H9 (cell line): ENCODE data around the gene CTRB2. TPM values are rescaled to one million over a fixed set of nuclear protein-coding genes. Genes with fewer than 3 reads are reported as not detected.
A peak's percentile ranks its signal among the peaks of the same experiment; 100 is the strongest.

Experiments
- DNase-seq: peaks from one replicate; pipeline ENCODE4 v3.0.0-alpha.2; 2017
- H2AFZ ChIP-seq: one replicate; pipeline ENCODE4 v1.6.1; 2013; ENCODE audit warnings: mild to moderate bottlenecking, low read length, control low read depth, moderate library complexity
- H2AK5ac ChIP-seq: 2 replicates; pipeline ENCODE4 v1.6.1; 2013; ENCODE audit warnings: low read length, control low read depth, mixed read lengths; ENCODE audit not compliant: insufficient read length
- H2BK120ac ChIP-seq: one replicate; pipeline ENCODE4 v1.6.1; 2013; ENCODE audit warnings: low read depth, mild to moderate bottlenecking, low read length, control low read depth, inconsistent platforms; ENCODE audit not compliant: poor library complexity, severe bottlenecking
- H2BK12ac ChIP-seq: 2 replicates; pipeline ENCODE4 v1.6.1; 2013; ENCODE audit warnings: low read length, control low read depth, mixed read lengths, low read depth; ENCODE audit not compliant: insufficient read length
- H2BK15ac ChIP-seq: 2 replicates; pipeline ENCODE4 v1.6.1; 2013; ENCODE audit warnings: low read depth, low read length, control low read depth
- H2BK20ac ChIP-seq: one replicate; pipeline ENCODE4 v1.6.1; 2013; ENCODE audit warnings: low read depth, mild to moderate bottlenecking, low read length, control low read depth, inconsistent platforms; ENCODE audit not compliant: poor library complexity, severe bottlenecking
- H2BK5ac ChIP-seq: 2 replicates; pipeline ENCODE4 v1.6.1; 2013; ENCODE audit warnings: low read length, control low read depth, mixed read lengths; ENCODE audit not compliant: insufficient read length
- H3K14ac ChIP-seq: 2 replicates; pipeline ENCODE4 v1.6.1; 2013; ENCODE audit warnings: low read length, control low read depth; ENCODE audit not compliant: insufficient read depth
- H3K18ac ChIP-seq: 2 replicates; pipeline ENCODE4 v1.6.1; 2013; ENCODE audit warnings: low read depth, mild to moderate bottlenecking, mixed read lengths, low read length, control low read depth; ENCODE audit not compliant: insufficient read length
- H3K23ac ChIP-seq: 2 replicates; pipeline ENCODE4 v1.6.1; 2013; ENCODE audit warnings: low read length, control low read depth, mixed read lengths, low read depth; ENCODE audit not compliant: insufficient read length
- H3K23me2 ChIP-seq: 2 replicates; pipeline ENCODE4 v1.6.1; 2013; ENCODE audit warnings: low read depth, mild to moderate bottlenecking, mixed read lengths, low read length, control low read depth; ENCODE audit not compliant: insufficient read length, poor library complexity, severe bottlenecking
- H3K27ac ChIP-seq: 2 replicates; pipeline ENCODE4 v1.5.1; 2013; ENCODE audit warnings: low read length, control low read depth, mixed read lengths, low read depth; ENCODE audit not compliant: insufficient read length
- H3K27me3 ChIP-seq: 2 replicates; pipeline ENCODE4 v1.6.1; 2013; ENCODE audit warnings: low read length, control low read depth, inconsistent platforms; ENCODE audit not compliant: insufficient read depth
- H3K4ac ChIP-seq: 2 replicates; pipeline ENCODE4 v1.6.1; 2013; ENCODE audit warnings: low read depth, mild to moderate bottlenecking, control low read depth, inconsistent platforms, low read length, moderate library complexity
- H3K4me1 ChIP-seq: 2 replicates; pipeline ENCODE4 v1.6.1; 2013; ENCODE audit warnings: low read length, control low read depth, inconsistent platforms; ENCODE audit not compliant: insufficient read depth
- H3K4me2 ChIP-seq: 2 replicates; pipeline ENCODE4 v1.6.1; 2013; ENCODE audit warnings: low read length, control low read depth, mixed read lengths; ENCODE audit not compliant: insufficient read length, insufficient read depth
- H3K56ac ChIP-seq: 2 replicates; pipeline ENCODE4 v1.6.1; 2013; ENCODE audit warnings: low read depth, mild to moderate bottlenecking, mixed read lengths, low read length, control low read depth; ENCODE audit not compliant: insufficient read length
- H3K79me1 ChIP-seq: 2 replicates; pipeline ENCODE4 v1.6.1; 2013; ENCODE audit warnings: low read depth, mild to moderate bottlenecking, moderate library complexity, low read length, control low read depth, inconsistent platforms; ENCODE audit not compliant: insufficient read depth, poor library complexity, severe bottlenecking
- H3K79me2 ChIP-seq: 2 replicates; pipeline ENCODE4 v1.6.1; 2013; ENCODE audit warnings: low read length, control low read depth, inconsistent platforms; ENCODE audit not compliant: insufficient read depth
- H3K9ac ChIP-seq: 2 replicates; pipeline ENCODE4 v1.6.1; 2013; ENCODE audit warnings: low read length, control low read depth, mixed read lengths; ENCODE audit not compliant: insufficient read length; ENCODE audit errors: extremely low read depth
- H3K9me3 ChIP-seq: one replicate; pipeline ENCODE4 v1.6.1; 2013; ENCODE audit warnings: low read depth, low read length, inconsistent platforms; ENCODE audit not compliant: control insufficient read depth
- H3T11ph ChIP-seq: one replicate; pipeline ENCODE4 v1.6.1; 2013; ENCODE audit warnings: mild to moderate bottlenecking, low read length, control low read depth, inconsistent platforms
- H4K20me1 ChIP-seq: one replicate; pipeline ENCODE4 v1.6.1; 2013; ENCODE audit not compliant: control insufficient read depth, insufficient read length, insufficient read depth
- H4K5ac ChIP-seq: 2 replicates; pipeline ENCODE4 v1.6.1; 2013; ENCODE audit warnings: low read depth, mild to moderate bottlenecking, mixed read lengths, low read length, control low read depth; ENCODE audit not compliant: insufficient read length
- H4K8ac ChIP-seq: replicated peaks from 2 replicates; pipeline ENCODE4 v1.6.1; 2013; ENCODE audit warnings: low read length, control low read depth, mixed read lengths, low read depth; ENCODE audit not compliant: insufficient read length
- H4K91ac ChIP-seq: 2 replicates; pipeline ENCODE4 v1.6.1; 2013; ENCODE audit warnings: low read depth, mild to moderate bottlenecking, moderate library complexity, mixed read lengths, low read length, control low read depth; ENCODE audit not compliant: insufficient read length
- H3K27ac Mint-ChIP-seq, 3 experiments: 2 replicates in 2 of 3; 3 replicates in 1 of 3; pipeline ENCODE4 v1.8.0; 2020 to 2021; ENCODE audit warnings: mixed read lengths in 3 of 3, mild to moderate bottlenecking in 1 of 3, moderate library complexity in 1 of 3
- H3K27me3 Mint-ChIP-seq: 2 replicates; pipeline ENCODE4 v1.8.0; 2021; ENCODE audit warnings: low read depth, mild to moderate bottlenecking, moderate library complexity, mixed read lengths
- H3K36me3 Mint-ChIP-seq, 3 experiments: 2 replicates in 2 of 3; 3 replicates in 1 of 3; pipeline ENCODE4 v1.8.0; 2020 to 2021; ENCODE audit warnings: low read depth in 3 of 3, mixed read lengths in 3 of 3; ENCODE audit not compliant: insufficient read depth in 1 of 3
- H3K4me1 Mint-ChIP-seq, 2 experiments: 2 replicates each; pipeline ENCODE4 v1.8.0; 2020; ENCODE audit warnings: mixed read lengths in 2 of 2
- H3K4me3 Mint-ChIP-seq, 2 experiments: 2 replicates in 1 of 2; 3 replicates in 1 of 2; pipeline ENCODE4 v1.8.0; 2020 to 2021; ENCODE audit warnings: mild to moderate bottlenecking in 2 of 2, mixed read lengths in 2 of 2, moderate library complexity in 1 of 2
- H3K9me3 Mint-ChIP-seq, 2 experiments: 2 replicates in 1 of 2; 3 replicates in 1 of 2; pipeline ENCODE4 v1.8.0; 2020; ENCODE audit warnings: mild to moderate bottlenecking in 2 of 2, mixed read lengths in 2 of 2, moderate library complexity in 1 of 2
- WGBS: extraction: QIAGEN DNeasy Blood & Tissue Kit; methylation state at CpG from one replicate; pipeline ENCODE4 v1.1.7; 2013; ENCODE audit warnings: missing lambda C conversion rate, low lambda C conversion rate, mixed read lengths; ENCODE audit not compliant: insufficient read length; ENCODE audit errors: extremely low coverage; 5-methylcytosine and 5-hydroxymethylcytosine counted together
- long read RNA-seq: library from polyadenylated mRNA; unstranded; transcript quantifications from one replicate; pipeline ENCODE4 v2.0.0, GENCODE V29; 2020
- total RNA-seq: library from RNA; stranded (reverse); gene quantifications from 2 replicates; pipeline ENCODE4 v1.2.1, GENCODE V29; 2021
- TF ChIP-seq, protein P1 (sequence below): fragments of 200-600 bp; sonication (generic); conservative IDR thresholded peaks from 3 replicates; pipeline ENCODE4 v1.8.0; 2021; ENCODE audit warnings: antibody characterized with exemption, mild to moderate bottlenecking

Gene CTRB2
- not detected in 2 replicates for total RNA-seq
- long read RNA-seq: 0 reads

GRCh38 chr16:75206749-75207451 is at the start of gene CTRB2:
TSS of gene CTRB2 (minus strand) at chr16:75207161. CDS start at chr16:75207141, 20 bp downstream.
- H3K36me3 Mint-ChIP-seq: no peaks in the 10 kb centered on the region

More at GRCh38 chr16:75206749-75207451, at the start of gene CTRB2:
- Histone ChIP-seq H3K23me2 (no peaks in the 10 kb centered on the region), H3K18ac (no peak within 1 kb of the TSS), H3K4me1 (no peaks in the 10 kb centered on the region), H4K20me1 (no peaks in the 10 kb centered on the region), H2BK5ac (no peak within 1 kb of the TSS), H2BK15ac (no peak within 1 kb of the TSS), H3K9ac (no peak within 1 kb of the TSS), H3K27me3 (no peaks in the 10 kb centered on the region), H3K56ac (no peak within 1 kb of the TSS), H2BK20ac (no peak within 1 kb of the TSS), H2AFZ (no peak within 1 kb of the TSS), H3K27ac (no peak within 1 kb of the TSS), H3K79me2 (no peaks in the 10 kb centered on the region), H4K5ac (no peak within 1 kb of the TSS), H2BK120ac (no peak within 1 kb of the TSS), H3K79me1 (no peaks in the 10 kb centered on the region), H3K23ac (no peak within 1 kb of the TSS), H2BK12ac (no peak within 1 kb of the TSS), H3K4me2 (no peak within 1 kb of the TSS), H4K91ac (no peak within 1 kb of the TSS), H3T11ph (no peak within 1 kb of the TSS), H2AK5ac (no peak within 1 kb of the TSS), H4K8ac (no peak within 1 kb of the TSS), H3K9me3 (no peaks in the 10 kb centered on the region), H3K4ac (no peak within 1 kb of the TSS), H3K14ac (peak within 1 kb of the TSS; percentile 35; the same call in 1 of the 2 replicates)
- H3K27ac Mint-ChIP-seq: no peak within 1 kb of the TSS; a peak in 1 of 7 replicates
- no peaks in the 10 kb centered on the region for H3K9me3 Mint-ChIP-seq
- H3K4me3 Mint-ChIP-seq: no peak within 1 kb of the TSS
- WGBS: no CpG with 5 or more reads among the region's 24 CpGs
- H3K4me1 Mint-ChIP-seq: peaks cover 3 to 9% of the 10 kb centered on the region in 2 experiments; a peak in 3 of 4 replicates
- TF ChIP-seq, protein P1, sequence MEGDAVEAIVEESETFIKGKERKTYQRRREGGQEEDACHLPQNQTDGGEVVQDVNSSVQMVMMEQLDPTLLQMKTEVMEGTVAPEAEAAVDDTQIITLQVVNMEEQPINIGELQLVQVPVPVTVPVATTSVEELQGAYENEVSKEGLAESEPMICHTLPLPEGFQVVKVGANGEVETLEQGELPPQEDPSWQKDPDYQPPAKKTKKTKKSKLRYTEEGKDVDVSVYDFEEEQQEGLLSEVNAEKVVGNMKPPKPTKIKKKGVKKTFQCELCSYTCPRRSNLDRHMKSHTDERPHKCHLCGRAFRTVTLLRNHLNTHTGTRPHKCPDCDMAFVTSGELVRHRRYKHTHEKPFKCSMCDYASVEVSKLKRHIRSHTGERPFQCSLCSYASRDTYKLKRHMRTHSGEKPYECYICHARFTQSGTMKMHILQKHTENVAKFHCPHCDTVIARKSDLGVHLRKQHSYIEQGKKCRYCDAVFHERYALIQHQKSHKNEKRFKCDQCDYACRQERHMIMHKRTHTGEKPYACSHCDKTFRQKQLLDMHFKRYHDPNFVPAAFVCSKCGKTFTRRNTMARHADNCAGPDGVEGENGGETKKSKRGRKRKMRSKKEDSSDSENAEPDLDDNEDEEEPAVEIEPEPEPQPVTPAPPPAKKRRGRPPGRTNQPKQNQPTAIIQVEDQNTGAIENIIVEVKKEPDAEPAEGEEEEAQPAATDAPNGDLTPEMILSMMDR: no peak
- no peak for DNase-seq
- no peaks in the 10 kb centered on the region for H3K27me3 Mint-ChIP-seq
